ENCODE data around the gene EDA.

GRCh38 chrX:69718102-69718501 is 102.2 kb downstream of the EDA start:
- TF ChIP-seq, protein P1, sequence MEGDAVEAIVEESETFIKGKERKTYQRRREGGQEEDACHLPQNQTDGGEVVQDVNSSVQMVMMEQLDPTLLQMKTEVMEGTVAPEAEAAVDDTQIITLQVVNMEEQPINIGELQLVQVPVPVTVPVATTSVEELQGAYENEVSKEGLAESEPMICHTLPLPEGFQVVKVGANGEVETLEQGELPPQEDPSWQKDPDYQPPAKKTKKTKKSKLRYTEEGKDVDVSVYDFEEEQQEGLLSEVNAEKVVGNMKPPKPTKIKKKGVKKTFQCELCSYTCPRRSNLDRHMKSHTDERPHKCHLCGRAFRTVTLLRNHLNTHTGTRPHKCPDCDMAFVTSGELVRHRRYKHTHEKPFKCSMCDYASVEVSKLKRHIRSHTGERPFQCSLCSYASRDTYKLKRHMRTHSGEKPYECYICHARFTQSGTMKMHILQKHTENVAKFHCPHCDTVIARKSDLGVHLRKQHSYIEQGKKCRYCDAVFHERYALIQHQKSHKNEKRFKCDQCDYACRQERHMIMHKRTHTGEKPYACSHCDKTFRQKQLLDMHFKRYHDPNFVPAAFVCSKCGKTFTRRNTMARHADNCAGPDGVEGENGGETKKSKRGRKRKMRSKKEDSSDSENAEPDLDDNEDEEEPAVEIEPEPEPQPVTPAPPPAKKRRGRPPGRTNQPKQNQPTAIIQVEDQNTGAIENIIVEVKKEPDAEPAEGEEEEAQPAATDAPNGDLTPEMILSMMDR (IDR thresholded peaks at IDR 0.05; ENCODE audit: low read depth, low read length) = no peak
- no peak for TF ChIP-seq POLR2A (IDR thresholded peaks at IDR 0.05; ENCODE audit: extremely low read depth, insufficient read length)
- TF ChIP-seq, protein P2, sequence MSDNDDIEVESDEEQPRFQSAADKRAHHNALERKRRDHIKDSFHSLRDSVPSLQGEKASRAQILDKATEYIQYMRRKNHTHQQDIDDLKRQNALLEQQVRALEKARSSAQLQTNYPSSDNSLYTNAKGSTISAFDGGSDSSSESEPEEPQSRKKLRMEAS (IDR thresholded peaks at IDR 0.05; ENCODE audit: low read depth, low read length) = no peak
- TF ChIP-seq MYC (IDR thresholded peaks at IDR 0.05; ENCODE audit: low read depth, low read length) = no peak

Measured in NB4 (cell line).